ENCODE measurements around the gene TNFSF15.

Gene TNFSF15

DNA sequence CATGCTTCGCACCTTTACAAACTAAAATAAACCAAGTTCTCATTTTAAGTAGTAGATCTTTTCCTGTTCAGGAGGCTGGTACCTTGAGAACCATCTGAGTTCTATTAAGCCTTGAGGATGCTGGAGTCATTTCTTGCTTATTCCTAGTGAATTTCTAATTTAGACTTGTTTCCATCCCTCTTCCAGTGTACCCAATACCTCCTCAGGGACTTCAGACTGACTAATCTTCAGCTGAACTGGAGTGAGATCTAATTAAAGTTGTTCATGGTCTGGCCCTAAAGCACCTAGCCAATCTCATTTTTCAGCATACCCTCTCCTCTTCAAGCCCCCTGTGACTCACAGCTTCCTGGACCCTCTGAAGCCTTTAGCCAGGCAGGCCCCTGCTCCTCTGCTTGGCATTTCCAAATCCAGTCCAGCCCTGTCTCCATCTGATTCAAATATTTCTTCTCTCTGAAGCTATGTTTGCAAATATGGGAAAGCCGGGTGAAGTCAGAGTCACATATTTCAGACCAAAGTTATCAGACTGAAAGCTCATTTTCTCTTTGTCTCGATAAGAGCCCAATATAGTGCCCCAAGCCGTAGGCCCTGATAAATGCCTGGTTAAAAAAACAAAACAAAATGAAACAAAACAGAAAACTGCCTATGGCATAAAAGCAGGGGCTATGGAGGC, 19.4 kb upstream of the TNFSF15 start:
- DNase-seq (ENCODE audit: extremely low read depth in 1 of 2, low read depth in 1 of 2): no peak

DNA sequence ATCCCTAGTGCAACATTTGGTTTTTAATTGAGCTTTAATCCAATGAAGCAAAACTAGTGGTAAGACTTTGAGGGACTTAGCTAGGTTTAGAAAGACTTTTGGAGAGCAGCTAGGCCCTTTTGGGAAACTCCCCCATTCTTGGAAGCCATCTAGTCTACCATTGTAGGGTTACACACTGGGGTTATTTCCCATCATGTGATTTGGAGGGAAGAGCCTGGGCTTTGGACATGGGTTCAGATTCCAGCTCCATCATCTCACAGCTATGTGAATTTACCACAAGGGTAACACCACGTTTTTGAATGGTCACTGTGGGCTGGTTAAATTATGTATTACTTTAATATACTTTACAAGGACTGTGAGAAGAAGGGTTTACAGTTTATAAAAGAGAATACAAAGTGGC, 18.3 kb upstream of the TNFSF15 start:
- no peak for DNase-seq (ENCODE audit: extremely low read depth in 1 of 2, low read depth in 1 of 2)

DNA sequence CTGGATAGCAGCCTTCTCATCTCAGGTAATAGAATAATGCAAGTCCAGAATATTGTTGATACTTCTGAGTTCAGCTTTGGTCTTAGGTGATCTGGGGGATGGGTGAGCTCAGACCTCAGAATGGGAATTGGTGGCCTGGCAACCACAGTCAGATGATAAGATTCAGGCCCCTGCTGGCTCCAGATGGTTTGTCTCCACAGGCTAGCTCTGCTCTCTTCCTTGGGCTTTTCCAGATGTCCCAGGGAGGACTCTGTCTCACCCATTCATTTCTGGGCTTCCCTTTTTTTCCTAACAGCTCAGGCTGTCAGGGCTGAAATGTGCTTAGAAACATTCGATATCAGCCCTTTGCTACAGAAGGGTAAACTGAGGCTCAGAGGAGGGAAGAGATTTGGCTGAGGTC, 17.6 kb upstream of the TNFSF15 start:
- DNase-seq (ENCODE audit: extremely low read depth in 1 of 2, low read depth in 1 of 2): no peak

DNA sequence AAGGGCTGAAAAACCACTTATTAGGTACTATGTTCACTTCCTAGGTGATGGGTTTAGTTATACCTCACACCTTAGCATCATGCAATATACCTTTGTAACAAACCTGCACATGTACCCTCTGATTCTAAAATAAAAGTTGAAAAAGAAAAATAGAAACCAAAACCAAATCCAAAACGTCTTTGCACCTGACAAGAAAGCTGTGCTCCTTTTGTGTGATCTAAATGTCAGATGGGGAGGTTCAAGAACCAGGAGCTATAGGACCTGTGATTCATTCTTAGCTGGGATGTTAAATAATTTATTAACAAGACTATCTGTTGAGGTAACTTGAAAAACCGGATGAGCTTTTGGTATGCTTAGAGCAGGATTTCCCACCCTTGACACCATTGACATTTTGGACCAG, 16.9 kb upstream of the TNFSF15 start:
- no peak for DNase-seq (ENCODE audit: extremely low read depth in 1 of 2, low read depth in 1 of 2)

DNA sequence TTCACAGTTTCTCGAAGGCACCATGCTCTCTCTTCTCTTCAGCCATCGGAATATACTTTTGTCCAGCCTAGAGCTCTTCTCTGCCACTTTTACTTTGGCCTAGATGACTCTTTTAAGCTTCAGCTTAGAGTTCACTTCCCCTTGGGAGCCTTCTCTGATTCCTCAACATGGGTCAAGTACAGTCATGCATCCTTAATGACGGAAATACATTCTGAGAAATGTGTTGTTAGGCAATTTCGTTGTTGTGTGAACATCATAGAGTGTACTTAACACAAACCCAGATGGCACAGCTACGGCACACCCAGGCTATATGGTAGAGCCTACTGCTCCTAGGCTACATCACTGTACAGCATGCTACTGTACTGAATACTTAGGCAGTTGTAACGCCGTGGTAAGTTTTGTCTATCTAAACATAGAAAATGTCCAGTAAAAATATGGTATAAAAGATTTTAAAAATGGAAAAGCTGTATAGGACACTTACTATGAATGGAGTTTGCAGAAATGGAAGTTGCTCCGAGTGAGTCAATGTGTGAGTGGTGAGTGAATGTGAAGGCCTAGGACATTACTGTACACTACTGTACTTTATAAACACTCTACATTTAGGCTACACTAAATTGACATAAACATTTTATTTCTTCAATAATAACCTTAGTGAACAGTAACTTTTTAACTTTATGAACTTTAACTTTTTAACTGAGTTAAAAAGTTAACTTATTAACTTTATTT, 15.1 kb upstream of the TNFSF15 start:
- no peak for DNase-seq (ENCODE audit: extremely low read depth in 1 of 2, low read depth in 1 of 2)

DNA sequence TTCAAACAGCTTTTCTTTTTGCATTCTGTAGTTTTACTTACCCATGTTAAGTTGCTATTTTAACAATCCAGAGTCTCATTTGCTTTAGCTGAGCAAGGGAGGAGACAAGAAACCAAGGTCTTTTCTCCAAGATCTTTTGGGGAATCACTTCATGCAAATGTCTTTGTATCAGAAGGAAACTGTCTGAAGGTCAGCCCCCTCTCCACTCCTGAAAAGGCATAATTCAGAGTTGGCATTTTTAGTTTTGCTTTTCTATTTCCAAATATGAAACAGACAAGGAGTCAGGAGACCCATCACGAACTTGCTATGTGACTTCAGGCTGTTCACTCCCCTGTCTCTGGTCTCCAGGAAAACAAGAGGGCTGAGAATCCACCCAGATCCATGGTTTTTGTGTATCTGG, 12.3 kb upstream of the TNFSF15 start:
- DNase-seq (ENCODE audit: extremely low read depth in 1 of 2, low read depth in 1 of 2): no peak

DNA sequence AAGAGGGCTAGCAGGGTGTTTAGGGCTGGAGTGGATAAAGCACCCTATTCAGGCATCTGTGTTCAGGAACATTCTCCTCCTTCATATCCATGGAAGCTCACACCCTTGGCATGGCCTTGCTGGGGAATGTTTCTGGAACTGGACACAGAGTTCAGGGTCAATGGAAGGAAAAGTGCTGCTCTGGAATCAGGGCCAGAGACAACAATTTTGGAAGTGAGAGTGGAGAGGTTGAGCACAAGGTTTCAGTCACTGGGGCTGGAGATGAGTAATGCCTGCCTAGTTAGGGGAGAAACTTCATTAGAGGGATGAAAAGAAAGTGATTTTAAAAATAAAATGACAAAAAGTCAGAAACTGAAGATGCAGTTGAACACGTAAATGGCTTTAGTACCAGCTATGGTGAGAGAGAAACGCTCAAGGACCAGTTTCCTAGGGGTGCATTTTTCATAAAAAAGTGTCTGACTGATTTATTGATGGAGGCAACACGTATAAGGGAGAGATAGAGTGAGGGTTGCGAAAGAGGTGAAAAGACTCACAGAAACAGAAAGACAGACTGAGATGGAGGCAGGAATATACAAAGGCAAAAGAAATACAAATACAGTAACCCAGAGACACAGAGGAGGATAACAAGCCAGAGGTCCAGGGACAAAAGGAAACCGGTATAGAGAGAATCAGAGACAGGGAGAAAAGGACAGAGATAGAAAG, 8.0 kb upstream of the TNFSF15 start:
- no peak for DNase-seq (ENCODE audit: extremely low read depth in 1 of 2, low read depth in 1 of 2)

DNA sequence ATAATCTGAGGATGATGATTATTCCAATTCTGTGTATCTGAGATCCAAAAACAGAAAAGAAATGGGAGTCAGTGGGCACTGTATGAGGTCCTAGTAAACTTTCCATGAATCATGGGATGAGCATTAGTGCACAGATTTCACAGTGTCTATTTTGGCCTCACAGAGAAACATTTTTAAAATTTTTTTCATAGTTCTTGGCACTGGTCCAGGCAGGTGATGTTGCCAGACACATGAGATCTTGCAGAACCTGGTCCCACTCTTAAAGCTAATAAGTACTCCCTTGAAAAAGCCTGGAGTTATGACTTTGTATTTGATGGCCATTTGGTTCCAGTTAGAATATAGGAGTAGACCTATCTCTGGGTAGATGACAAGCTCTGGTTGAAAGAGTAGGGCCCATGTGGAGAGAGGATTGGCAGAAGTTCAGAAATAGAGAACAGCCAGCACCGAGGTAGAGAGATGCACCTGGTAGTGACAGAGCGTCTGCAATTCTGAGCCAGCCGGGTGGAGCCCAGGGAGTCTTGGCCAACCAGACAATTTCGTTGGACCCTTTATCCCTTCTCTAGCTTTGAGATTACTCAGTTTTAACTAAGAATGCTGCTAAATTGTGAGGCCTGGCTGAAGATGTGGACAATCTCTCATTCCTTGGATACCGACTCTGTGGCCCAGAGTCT, 6.3 kb upstream of the TNFSF15 start:
- no peak for DNase-seq (ENCODE audit: extremely low read depth in 1 of 2, low read depth in 1 of 2)

DNA sequence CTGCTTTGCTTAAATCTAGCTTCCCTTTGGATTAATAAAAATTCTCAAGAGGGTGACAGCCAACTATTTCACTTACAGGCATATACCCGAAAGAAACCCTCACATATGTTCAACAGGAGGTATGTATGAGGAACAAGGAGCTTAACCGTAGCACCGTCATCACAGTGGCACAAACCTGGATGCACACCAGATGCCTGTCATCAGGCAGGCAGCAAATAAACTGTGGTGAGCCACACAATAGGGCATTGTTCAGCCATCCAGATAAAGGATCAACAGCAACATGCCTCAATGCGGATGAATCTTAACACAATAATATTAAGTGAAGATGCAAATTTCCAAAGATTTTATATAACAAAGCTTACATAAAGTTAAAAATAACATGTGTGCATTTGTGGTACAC, 5.5 kb upstream of the TNFSF15 start:
- no peak for DNase-seq (ENCODE audit: extremely low read depth in 1 of 2, low read depth in 1 of 2)

DNA sequence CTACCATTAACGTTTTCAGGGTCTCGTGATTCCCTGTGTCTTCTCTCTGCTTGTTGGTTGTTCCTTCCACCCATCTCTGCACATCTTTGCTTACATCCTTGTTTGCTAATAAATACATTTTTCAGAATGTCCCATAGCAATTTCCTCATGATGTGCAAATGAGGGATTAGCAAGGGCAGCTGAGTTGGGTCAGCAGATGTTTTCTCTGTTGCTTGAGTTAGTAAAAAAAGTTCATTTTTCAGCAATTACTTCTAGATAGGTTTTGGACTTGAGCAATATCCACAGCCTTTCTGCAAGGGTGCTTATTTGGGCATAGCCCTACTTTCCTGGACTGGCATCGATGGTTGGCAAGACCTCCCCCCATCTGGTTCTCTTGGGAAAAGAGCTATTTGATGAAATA, 4.8 kb upstream of the TNFSF15 start:
- DNase-seq (ENCODE audit: extremely low read depth in 1 of 2, low read depth in 1 of 2): no peak

DNA sequence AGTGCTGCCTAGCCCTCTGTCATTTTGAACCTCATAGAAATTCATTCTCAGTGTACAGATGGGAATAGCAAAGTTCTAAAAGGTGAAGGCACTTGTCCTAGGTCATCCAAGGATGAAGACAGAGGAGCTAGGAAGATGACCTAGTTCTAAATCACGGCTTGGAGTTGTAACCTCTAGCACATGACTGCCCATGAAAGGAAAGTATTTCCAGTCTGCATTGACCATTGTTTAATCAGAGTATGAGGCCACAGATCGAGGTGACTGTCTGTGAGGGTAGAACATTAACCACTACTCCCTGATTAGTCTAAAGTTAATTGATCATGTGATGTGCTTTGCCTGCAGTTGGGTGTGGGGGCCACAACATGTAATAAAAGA, 674 bp upstream of the TNFSF15 start:
- DNase-seq (ENCODE audit: extremely low read depth in 1 of 2, low read depth in 1 of 2): no peak

DNA sequence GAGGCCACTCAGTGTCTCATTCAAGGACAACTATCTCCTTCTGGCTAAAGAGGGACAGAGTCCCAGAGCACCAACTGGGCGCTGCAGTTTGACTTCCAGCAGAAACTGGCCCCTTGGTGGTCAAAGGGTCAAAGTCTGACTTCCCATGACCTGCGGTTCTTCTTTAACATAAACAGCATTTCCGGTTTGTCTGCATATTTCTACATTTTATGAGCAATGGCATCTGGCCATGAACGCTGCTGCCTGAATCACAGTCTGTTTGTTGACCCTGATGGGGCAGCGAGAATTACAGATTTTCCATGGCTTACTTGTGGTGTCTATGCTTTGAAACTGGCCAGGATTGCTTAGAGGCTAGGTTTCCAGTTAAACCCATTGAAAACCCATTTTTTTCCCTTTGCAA, 1.3 kb downstream of the TNFSF15 start:
- DNase-seq (ENCODE audit: extremely low read depth in 1 of 2, low read depth in 1 of 2): no peak

DNA sequence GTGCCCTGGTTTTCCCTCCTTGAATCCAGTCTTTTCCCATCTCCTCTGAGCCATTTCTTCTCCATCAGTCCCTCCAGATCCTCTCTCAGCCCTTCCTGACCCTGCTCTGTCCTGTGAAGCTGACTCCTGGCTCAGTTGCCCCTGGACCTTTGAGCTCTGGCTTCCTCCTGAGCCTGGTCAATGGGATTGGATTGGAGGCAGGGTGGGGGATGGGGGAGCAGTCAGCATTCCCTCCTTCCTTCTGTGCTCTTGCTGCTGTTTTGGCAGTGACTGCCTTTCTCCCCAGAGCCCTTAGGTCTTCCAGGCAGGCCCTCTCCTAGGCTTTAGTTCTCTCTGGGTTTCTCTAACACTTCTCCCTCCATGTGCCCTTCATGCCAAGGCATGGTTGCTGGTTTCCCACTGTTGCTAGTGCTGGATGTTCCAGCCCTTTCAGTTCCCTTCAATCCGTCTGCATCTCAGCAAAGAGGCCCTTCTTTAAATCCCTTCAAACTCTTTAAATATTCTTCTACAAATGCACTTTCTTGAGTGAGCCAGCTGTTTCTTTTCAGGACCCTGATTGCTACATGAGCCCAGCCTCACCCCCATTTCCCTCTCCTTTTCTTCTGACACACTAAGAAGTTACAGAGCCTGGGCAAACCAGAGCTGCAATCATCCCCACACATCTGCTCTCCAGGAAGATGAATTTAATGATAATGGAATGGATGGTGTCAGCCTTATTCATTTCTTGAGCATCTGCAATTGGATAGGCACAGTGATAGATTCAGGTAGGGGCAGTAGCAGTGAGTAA, 2.2 kb downstream of the TNFSF15 start:
- DNase-seq (ENCODE audit: extremely low read depth in 1 of 2, low read depth in 1 of 2): no peak

DNA sequence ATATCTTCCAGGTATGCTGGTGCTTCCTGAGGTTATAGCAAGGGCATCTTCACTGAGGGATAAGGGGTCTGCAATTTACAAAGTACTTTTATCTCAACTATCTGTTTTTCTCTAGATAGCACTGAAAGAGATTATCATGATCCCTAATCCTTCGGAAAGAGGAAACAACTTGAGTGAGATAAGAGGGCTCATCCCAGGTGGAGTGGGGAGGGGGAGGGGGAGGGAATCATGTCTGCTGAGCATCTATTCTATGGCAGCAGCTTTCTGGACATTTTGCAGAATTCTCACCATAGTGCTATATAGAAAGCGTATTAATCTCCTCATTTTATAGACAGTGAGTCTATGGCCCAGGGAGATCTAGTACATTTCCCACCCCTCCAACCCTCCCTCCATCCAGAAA, 5.9 kb downstream of the TNFSF15 start:
- DNase-seq (ENCODE audit: extremely low read depth in 1 of 2, low read depth in 1 of 2): no peak

DNA sequence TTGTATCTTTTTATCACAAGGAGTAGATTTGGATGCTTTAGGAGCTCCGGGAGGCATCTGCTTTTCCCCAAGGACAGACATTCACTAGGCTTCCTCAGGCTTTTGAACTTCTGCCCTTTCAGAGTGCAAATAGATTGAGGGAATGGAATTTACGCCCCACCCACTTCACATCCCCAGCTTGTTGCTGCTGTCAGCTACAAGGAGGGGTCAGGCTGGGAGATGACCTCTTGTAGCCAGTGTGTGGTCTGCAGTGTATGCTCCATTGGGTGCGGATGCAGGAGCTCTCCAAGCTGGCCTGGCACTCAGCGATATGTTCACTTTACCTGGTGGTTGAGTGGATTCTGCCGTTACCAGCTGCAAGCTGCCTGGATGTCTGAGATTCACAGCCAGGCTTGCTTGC, 6.4 kb downstream of the TNFSF15 start:
- DNase-seq (ENCODE audit: extremely low read depth in 1 of 2, low read depth in 1 of 2): no peak

DNA sequence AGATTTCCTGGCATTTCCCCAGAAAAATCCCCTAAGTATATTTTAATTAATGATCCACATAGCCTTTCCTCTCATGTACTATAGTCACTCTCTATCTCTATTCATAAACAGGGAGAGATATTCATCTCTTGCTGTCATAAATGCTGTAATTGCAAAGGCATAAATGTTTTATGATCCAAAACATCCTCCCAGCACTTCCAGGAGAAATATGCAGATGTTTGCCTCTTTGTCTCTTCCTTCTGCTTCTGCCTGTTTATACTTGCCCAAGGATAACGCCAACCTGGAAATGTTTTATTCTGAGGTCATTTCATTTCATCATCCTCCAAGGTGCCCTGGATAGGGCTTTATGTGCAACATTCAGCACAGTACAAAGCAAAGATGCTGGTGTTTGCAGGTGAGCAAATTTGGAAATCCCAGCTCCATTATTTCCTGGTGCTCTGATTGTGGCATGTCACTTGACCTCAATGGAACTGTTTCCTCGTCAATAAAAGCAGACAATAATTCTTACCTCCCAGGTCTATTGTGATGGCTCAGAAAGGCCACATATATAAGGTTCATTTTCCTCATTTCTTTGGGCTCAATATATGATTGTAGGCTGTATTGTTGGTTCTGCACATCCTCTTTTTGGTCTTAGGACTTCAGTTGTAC, 6.9 kb downstream of the TNFSF15 start:
- DNase-seq (ENCODE audit: extremely low read depth in 1 of 2, low read depth in 1 of 2): no peak

DNA sequence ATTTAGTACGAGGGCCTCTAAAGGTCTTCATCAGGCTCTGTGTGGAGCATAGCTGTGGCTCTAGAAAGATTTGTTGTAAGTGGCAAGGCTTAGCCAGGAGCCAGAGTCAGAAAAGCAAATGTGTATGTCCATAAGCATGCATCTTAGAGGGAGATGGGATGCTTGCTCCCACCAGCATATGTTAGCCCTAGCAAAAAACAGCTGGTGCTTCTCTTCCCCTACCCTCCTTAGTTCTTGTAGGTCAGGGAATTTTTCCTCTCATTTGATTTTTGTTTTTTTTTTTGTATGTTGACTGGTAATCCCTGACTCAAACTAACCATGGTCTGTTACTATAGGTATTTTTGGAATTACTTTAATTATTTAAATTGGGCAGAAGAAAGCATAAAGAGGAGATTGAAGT, 7.7 kb downstream of the TNFSF15 start:
- no peak for DNase-seq (ENCODE audit: extremely low read depth in 1 of 2, low read depth in 1 of 2)

DNA sequence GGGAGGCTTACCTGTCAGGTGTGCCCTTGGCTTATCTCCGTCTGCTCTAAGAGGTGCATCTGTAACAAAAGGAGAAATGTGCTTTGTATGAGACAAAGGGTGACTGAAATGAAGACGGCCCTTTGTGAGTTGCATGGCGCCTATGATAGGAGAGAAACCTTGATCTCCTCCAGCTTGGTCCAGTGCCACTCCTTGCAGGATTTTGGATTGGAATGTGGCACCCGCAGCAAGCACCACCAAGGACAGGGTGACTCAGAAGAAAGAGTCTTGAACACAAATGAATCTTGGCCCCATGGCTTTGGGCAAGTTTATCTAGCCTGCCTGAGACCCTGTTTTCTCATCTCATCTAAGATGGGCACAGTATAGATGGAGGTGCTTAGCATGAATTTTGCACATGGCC, 13.4 kb downstream of the TNFSF15 start:
- no peak for DNase-seq (ENCODE audit: extremely low read depth in 1 of 2, low read depth in 1 of 2)

DNA sequence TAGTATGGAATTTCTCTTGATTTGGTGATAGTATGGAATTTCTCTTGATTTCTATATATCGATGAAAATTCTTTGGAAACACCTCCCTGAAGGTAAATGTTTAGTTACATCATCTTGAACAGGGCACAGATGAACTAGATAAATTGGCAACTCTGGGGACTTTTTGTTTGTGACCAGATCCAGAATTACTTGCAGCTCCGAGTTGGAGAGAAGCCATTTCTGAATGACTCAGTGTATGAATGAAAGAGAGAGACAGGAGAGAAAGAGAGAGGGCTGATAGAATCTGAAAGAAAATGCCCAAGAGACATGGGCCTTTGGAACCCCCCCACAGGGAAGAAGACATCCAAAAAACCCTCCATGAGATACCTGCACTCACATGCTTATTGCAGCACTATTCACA, 14.1 kb downstream of the TNFSF15 start:
- DNase-seq (ENCODE audit: extremely low read depth in 1 of 2, low read depth in 1 of 2): no peak

DNA sequence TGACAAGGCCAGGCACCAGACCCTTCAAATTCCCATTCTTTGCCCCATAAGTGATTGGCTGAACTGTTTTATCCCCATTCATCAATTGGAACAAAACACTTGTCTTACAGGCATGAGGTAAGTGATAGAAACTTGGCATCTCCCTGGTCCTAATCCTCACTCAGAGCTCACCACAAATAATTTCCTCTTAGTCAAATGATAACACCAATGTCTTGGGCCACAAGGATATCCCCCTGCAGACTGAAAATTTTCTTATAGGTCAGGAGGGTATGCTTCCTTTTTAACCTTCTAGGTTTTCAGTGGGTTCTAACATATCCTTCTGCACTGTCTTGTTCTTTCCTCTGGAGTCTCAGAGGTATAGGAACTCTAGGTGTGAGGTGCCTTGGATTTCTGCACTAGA, 14.5 kb downstream of the TNFSF15 start:
- DNase-seq (ENCODE audit: extremely low read depth in 1 of 2, low read depth in 1 of 2): no peak

DNA sequence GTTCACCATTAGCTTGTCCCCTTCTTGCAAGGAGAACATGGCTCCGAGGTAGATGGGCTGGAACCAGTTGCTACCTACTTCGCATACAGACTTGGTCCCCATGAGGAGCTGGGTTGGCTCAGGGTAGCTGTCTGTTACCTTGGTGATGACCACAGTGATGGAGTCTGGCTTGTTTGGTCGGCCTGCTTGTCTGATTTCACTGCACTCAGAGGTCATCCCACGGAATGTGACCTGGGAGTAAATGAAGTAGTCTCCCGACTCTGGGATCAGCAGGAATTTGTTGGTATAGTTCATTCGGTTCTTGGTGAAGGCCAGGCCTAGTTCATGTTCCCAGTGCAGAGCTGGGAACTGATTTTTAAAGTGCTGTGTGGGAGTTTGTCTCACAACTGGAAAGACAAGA, 15.3 kb downstream of the TNFSF15 start:
- DNase-seq (ENCODE audit: extremely low read depth in 1 of 2, low read depth in 1 of 2): no peak

All from stimulated activated CD8-positive, alpha-beta memory T cell treated with anti-CD3 and anti-CD28 coated beads, Interleukin-7, amount 100 ng/mL, for 48 hours (primary cell).